HCT116 (cell line): ENCODE measurements around the gene NR2F2.

Experiments used
- CTCF ChIP-seq, 3 experiments: fragments of 200-600 bp in 1 of 3; sonication (generic) in 1 of 3; IDR thresholded peaks in 2 of 3; conservative IDR thresholded peaks in 1 of 3; 2 replicates each; pipeline ENCODE4 v1.5.1; 2012 to 2017; ENCODE audit warnings: low read depth in 2 of 3, low read length in 2 of 3, antibody characterized with exemption in 1 of 3, borderline replicate concordance in 1 of 3, control low read depth in 1 of 3, mild to moderate bottlenecking in 1 of 3, mixed read lengths in 1 of 3, mixed run types in 1 of 3, moderate library complexity in 1 of 3; ENCODE audit not compliant: insufficient read depth in 1 of 3
- EZH2phosphoT487 ChIP-seq: fragments of 200-600 bp; IDR thresholded peaks from 2 replicates; pipeline ENCODE4 v1.6.1; 2018; ENCODE audit warnings: antibody characterized with exemption, borderline replicate concordance
- JUND ChIP-seq: IDR thresholded peaks from 2 replicates; pipeline ENCODE4 v1.6.1; 2012
- POLR2A ChIP-seq: IDR thresholded peaks from 2 replicates; pipeline ENCODE4 v1.7.0; 2011; ENCODE audit warnings: borderline replicate concordance; ENCODE audit not compliant: insufficient read depth, insufficient read length; ENCODE audit errors: extremely low read depth
- POLR2AphosphoS5 ChIP-seq: IDR thresholded peaks from 2 replicates; pipeline ENCODE4 v1.6.1; 2011; ENCODE audit warnings: mild to moderate bottlenecking, low read depth, low read length, moderate library complexity
- REST ChIP-seq: IDR thresholded peaks from 2 replicates; pipeline ENCODE4 v1.6.1; 2012; ENCODE audit warnings: low read depth
- SP1 ChIP-seq: IDR thresholded peaks from 2 replicates; pipeline ENCODE4 v1.6.1; 2012; ENCODE audit warnings: low read depth
- TCF7L2 ChIP-seq: IDR thresholded peaks from 2 replicates; pipeline ENCODE4 v1.7.0; 2011; ENCODE audit warnings: borderline replicate concordance, inconsistent platforms; ENCODE audit not compliant: insufficient read depth, insufficient read length; ENCODE audit errors: extremely low read depth
- YY1 ChIP-seq: IDR thresholded peaks from 2 replicates; pipeline ENCODE4 v1.6.1; 2011; ENCODE audit warnings: low read length, low read depth, moderate library complexity, mild to moderate bottlenecking; ENCODE audit not compliant: insufficient replicate concordance; ENCODE audit errors: extremely low read depth

GRCh38 chr15:96303503-96304056, 26.9 kb upstream of the NR2F2 start:
- TF ChIP-seq CTCF (IDR thresholded peaks at IDR 0.05 in 2 of 3, conservative IDR thresholded peaks at IDR 0.05 in 1 of 3; ENCODE audit: borderline replicate concordance in 1 of 3, insufficient read depth in 1 of 3, low read depth in 2 of 3, low read length in 2 of 3) = no peak
- no peak for TF ChIP-seq POLR2A
- no peak for TF ChIP-seq REST
- TF ChIP-seq POLR2AphosphoS5 = no peak
- TF ChIP-seq JUND = no peak
- no peak for TF ChIP-seq SP1
- TF ChIP-seq YY1 = no peak
- TF ChIP-seq TCF7L2 = no peak
- TF ChIP-seq EZH2phosphoT487 = no peak
